Trophoblast cell (in vitro differentiated cells and primary cell): Measurements from ENCODE around the gene ARHGAP26.

Source experiments
- DNase-seq, 2 donors: peaks; one replicate each; pipeline ENCODE4 v3.0.0-alpha.2; 2016
- H2AFZ ChIP-seq: 2 replicates; pipeline ENCODE4 v1.6.1; 2013; ENCODE audit warnings: low read length, moderate library complexity, mild to moderate bottlenecking; ENCODE audit not compliant: insufficient read depth, poor library complexity
- H2AK5ac ChIP-seq: 2 replicates; pipeline ENCODE4 v1.6.1; 2013; ENCODE audit warnings: mild to moderate bottlenecking, low read length
- H2BK120ac ChIP-seq: 2 replicates; pipeline ENCODE4 v1.6.1; 2013; ENCODE audit warnings: low read length, mild to moderate bottlenecking, moderate library complexity; ENCODE audit not compliant: insufficient read depth, poor library complexity
- H2BK12ac ChIP-seq: 2 replicates; pipeline ENCODE4 v1.6.1; 2013; ENCODE audit warnings: mild to moderate bottlenecking, low read length, moderate library complexity
- H2BK5ac ChIP-seq: 2 replicates; pipeline ENCODE4 v1.6.1; 2013; ENCODE audit warnings: low read length, low read depth, moderate library complexity, mild to moderate bottlenecking; ENCODE audit not compliant: poor library complexity
- H3K14ac ChIP-seq: 2 replicates; pipeline ENCODE4 v1.6.1; 2013; ENCODE audit warnings: mild to moderate bottlenecking, low read length
- H3K18ac ChIP-seq: 2 replicates; pipeline ENCODE4 v1.6.1; 2013; ENCODE audit warnings: mild to moderate bottlenecking, low read length
- H3K23ac ChIP-seq: 2 replicates; pipeline ENCODE4 v1.6.1; 2013; ENCODE audit warnings: low read length
- H3K27ac ChIP-seq: 2 replicates; pipeline ENCODE4 v1.5.1; 2013; ENCODE audit warnings: low read depth, mild to moderate bottlenecking, inconsistent platforms, low read length, moderate library complexity
- H3K27me3 ChIP-seq: 2 replicates; pipeline ENCODE4 v1.6.1; 2013; ENCODE audit warnings: inconsistent platforms, mild to moderate bottlenecking, low read length, moderate library complexity; ENCODE audit not compliant: insufficient read depth
- H3K36me3 ChIP-seq, 2 experiments: 1 replicate in 1 of 2; 2 replicates in 1 of 2; pipeline ENCODE4 v1.6.1; 2013; ENCODE audit warnings: low read length in 2 of 2, mild to moderate bottlenecking in 2 of 2, moderate library complexity in 1 of 2; ENCODE audit not compliant: insufficient read depth in 2 of 2, control insufficient read depth in 1 of 2
- H3K4ac ChIP-seq: 2 replicates; pipeline ENCODE4 v1.6.1; 2013; ENCODE audit warnings: low read depth, mild to moderate bottlenecking, low read length, moderate library complexity
- H3K4me1 ChIP-seq, 2 experiments: 1 replicate in 1 of 2; 2 replicates in 1 of 2; pipeline ENCODE4 v1.6.1; 2013; ENCODE audit warnings: low read length in 2 of 2, mild to moderate bottlenecking in 2 of 2, moderate library complexity in 1 of 2; ENCODE audit not compliant: insufficient read depth in 2 of 2, control insufficient read depth in 1 of 2
- H3K4me2 ChIP-seq: 2 replicates; pipeline ENCODE4 v1.6.1; 2013; ENCODE audit warnings: inconsistent platforms, mild to moderate bottlenecking, low read length, moderate library complexity
- H3K4me3 ChIP-seq: 2 replicates; pipeline ENCODE4 v1.5.1; 2013; ENCODE audit warnings: mild to moderate bottlenecking, low read depth, low read length, inconsistent platforms
- H3K79me1 ChIP-seq: one replicate; pipeline ENCODE4 v1.6.1; 2013; ENCODE audit warnings: low read length
- H3K79me2 ChIP-seq: 2 replicates; pipeline ENCODE4 v1.6.1; 2013; ENCODE audit warnings: low read length, mild to moderate bottlenecking; ENCODE audit not compliant: control insufficient read depth, insufficient read depth, poor library complexity
- H3K9ac ChIP-seq: 2 replicates; pipeline ENCODE4 v1.6.1; 2013; ENCODE audit warnings: mild to moderate bottlenecking, low read length
- H3K9me3 ChIP-seq: 2 replicates; pipeline ENCODE4 v1.6.1; 2013; ENCODE audit warnings: low read depth, mild to moderate bottlenecking, control low read depth, inconsistent platforms, low read length; ENCODE audit not compliant: insufficient read depth
- H4K12ac ChIP-seq: 2 replicates; pipeline ENCODE4 v1.6.1; 2013; ENCODE audit warnings: low read depth, mild to moderate bottlenecking, low read length, moderate library complexity
- H4K8ac ChIP-seq: 2 replicates; pipeline ENCODE4 v1.6.1; 2013; ENCODE audit warnings: low read depth, mild to moderate bottlenecking, low read length, moderate library complexity
- H4K91ac ChIP-seq: one replicate; pipeline ENCODE4 v1.6.1; 2013; ENCODE audit warnings: low read depth, mild to moderate bottlenecking, low read length, moderate library complexity
- WGBS: extraction: QIAGEN DNeasy Blood & Tissue Kit; methylation state at CpG from one replicate; pipeline ENCODE4 v1.1.7; 2013; ENCODE audit warnings: missing lambda C conversion rate; ENCODE audit not compliant: insufficient read length, insufficient coverage; ENCODE audit errors: extremely low coverage; 5-methylcytosine and 5-hydroxymethylcytosine counted together

Gene ARHGAP26

DNA sequence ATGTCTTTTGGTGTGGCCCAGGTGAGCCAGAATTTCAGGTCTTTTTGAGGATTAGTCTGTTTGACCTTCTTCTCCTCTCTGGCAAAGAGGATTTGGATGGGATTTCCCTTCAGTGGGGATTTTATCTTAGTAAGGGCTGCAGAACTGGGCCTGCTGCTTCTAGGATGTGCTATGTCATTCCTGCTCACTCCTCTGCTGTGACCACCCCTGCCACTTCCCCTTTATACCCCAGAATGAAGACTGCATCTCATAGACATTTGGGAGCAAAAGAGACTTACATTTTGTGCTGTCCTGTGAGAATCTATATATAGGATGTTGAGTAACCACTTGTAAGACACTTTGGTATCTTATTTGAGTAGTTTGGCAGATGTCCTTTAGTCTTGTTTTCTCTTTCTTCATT is 76.2 kb downstream of the ARHGAP26 start:
- no peak overlapping the region for H3K4me3 ChIP-seq
- H3K27ac ChIP-seq, result no peak overlapping the region
- peak overlapping the region; percentile 51 for H3K9ac ChIP-seq
- H2AFZ ChIP-seq, result no peak overlapping the region
- H4K8ac ChIP-seq, result no peak overlapping the region
- no peaks in the 10 kb centered on the region for H3K9me3 ChIP-seq
- H3K4me2 ChIP-seq, result no peak overlapping the region
- H4K12ac ChIP-seq, result no peak overlapping the region
- no peaks in the 10 kb centered on the region for H3K79me2 ChIP-seq
- DNase-seq, result no peak
- no peak overlapping the region for H2AK5ac ChIP-seq
- peaks cover 12 to 16% of the 10 kb centered on the region in 2 experiments for H3K4me1 ChIP-seq
- H3K79me1 ChIP-seq, result no peaks in the 10 kb centered on the region
- H2BK5ac ChIP-seq, result no peak overlapping the region
- H3K4ac ChIP-seq, result no peak overlapping the region
- H2BK120ac ChIP-seq, result no peak overlapping the region
- H3K36me3 ChIP-seq, result no peaks in the 10 kb centered on the region
- no peak overlapping the region for H4K91ac ChIP-seq
- no peak overlapping the region for H2BK12ac ChIP-seq
- H3K23ac ChIP-seq, result no peak overlapping the region
- H3K18ac ChIP-seq, result no peak overlapping the region
- no peak overlapping the region for H3K14ac ChIP-seq
- H3K27me3 ChIP-seq, result no peaks in the 10 kb centered on the region

DNA sequence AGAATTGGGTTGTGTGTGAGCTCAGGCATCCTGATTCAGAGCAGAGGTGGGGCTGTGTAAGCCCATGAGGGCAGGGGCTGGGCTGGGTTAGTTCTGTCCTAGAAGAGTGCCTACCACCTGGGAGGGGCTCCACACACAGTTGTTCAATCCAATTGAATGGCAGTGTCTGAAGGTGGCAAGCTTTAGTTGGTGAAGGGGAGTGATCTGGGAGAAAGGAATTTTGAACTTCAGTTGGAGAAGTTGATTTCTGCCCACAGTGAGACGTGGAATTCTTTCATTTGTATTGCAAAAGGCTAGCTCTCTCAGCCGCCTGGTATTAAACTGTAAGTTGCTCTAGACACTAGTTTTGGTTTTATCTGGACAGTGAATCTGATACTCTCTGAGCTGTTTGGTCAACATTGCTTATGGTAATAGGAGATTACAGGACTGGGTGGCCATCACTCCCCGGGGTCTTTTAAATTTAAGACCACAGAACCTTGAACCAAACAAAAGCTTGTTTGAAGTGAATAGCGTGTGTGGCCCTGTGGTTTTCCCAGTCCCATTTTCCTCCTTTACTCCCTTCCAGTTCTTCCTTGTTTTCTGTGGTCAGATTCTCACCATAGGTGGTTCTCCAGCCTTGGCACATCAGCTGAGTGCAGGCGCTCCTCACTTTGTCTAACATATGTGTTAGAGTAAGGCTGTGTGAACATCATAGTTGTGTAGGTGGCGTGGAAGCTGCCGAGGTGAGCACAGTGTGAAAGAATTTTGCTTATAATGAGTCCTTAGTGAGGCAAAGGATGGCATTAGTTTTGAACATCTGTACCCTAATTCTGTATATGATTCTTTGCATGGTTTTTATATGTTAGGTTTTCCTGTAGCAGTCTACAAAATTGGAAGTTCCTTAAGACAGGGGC is 78.0 kb downstream of the ARHGAP26 start:
- Histone ChIP-seq H3K14ac (no peak overlapping the region), H4K12ac (no peak overlapping the region), H4K91ac (no peak overlapping the region), H3K27ac (no peak overlapping the region), H3K4ac (no peak overlapping the region), H3K27me3 (no peaks in the 10 kb centered on the region), H2AK5ac (no peak overlapping the region), H3K4me3 (no peak overlapping the region), H2AFZ (no peak overlapping the region), H3K4me2 (no peak overlapping the region), H3K36me3 (no peaks in the 10 kb centered on the region), H4K8ac (no peak overlapping the region), H3K79me2 (no peaks in the 10 kb centered on the region), H3K18ac (no peak overlapping the region), H2BK5ac (no peak overlapping the region), H3K9ac (no peak overlapping the region), H3K23ac (no peak overlapping the region), H3K9me3 (no peaks in the 10 kb centered on the region), H2BK12ac (no peak overlapping the region), H3K4me1 (peaks cover 12 to 16% of the 10 kb centered on the region in 2 experiments), H3K79me1 (no peaks in the 10 kb centered on the region), H2BK120ac (no peak overlapping the region)
- no CpG with 5 or more reads among the region's 7 CpGs for WGBS
- DNase-seq, result no peak

- Histone ChIP-seq H3K79me2 (no peaks in the 10 kb centered on the region), H3K14ac (no peak overlapping the region), H3K4me2 (no peak overlapping the region), H4K12ac (no peak overlapping the region), H2BK5ac (no peak overlapping the region), H3K27ac (no peak overlapping the region), H3K4ac (no peak overlapping the region), H2BK120ac (no peak overlapping the region), H2AFZ (no peak overlapping the region), H2AK5ac (no peak overlapping the region), H3K9me3 (no peaks in the 10 kb centered on the region), H3K18ac (no peak overlapping the region), H3K79me1 (no peaks in the 10 kb centered on the region), H4K91ac (no peak overlapping the region), H3K27me3 (no peaks in the 10 kb centered on the region), H3K23ac (no peak overlapping the region), H3K36me3 (no peaks in the 10 kb centered on the region), H2BK12ac (no peak overlapping the region), H3K9ac (no peak overlapping the region), H3K4me3 (no peak overlapping the region), H4K8ac (no peak overlapping the region), H3K4me1 (peaks cover 12 to 16% of the 10 kb centered on the region in 2 experiments)
- DNase-seq, result no peak
- no CpG with 5 or more reads among the region's 3 CpGs for WGBS
Measured at GRCh38 chr5:142849466-142849865, 79.3 kb downstream of the ARHGAP26 start.

DNA sequence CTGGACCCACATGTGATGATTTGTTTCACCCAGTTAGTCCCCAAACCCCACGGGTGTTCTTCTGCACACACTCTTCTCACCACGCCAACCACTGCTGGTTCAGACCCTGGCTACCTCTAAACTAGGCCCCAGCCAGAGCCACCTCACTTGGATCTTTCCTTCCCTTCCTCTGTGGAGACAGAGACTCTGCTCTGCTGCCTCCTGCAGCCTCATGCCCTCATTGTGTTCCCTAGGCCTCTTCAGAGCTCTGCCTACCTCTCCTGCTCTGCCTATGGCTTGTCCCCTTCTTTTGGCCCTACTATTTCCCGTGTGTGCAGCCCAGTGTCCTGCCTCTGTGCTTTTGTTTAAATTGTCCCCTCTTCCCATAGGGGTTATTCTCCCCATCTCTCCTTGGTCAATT is 79.7 kb downstream of the ARHGAP26 start:
- no peaks in the 10 kb centered on the region for H3K9me3 ChIP-seq
- no peak for DNase-seq
- WGBS, result no CpG with 5 or more reads among the region's 3 CpGs

More for the DNA sequence above, 79.7 kb downstream of the ARHGAP26 start:
- H3K27me3 ChIP-seq, result no peaks in the 10 kb centered on the region
- H3K79me1 ChIP-seq, result no peaks in the 10 kb centered on the region
- H3K14ac ChIP-seq, result no peak overlapping the region
- no peak overlapping the region for H3K9ac ChIP-seq
- H3K4me3 ChIP-seq, result no peak overlapping the region
- H3K18ac ChIP-seq, result no peak overlapping the region
- H3K4me2 ChIP-seq, result no peak overlapping the region
- H3K23ac ChIP-seq, result no peak overlapping the region
- H2AFZ ChIP-seq, result no peak overlapping the region
- H3K4ac ChIP-seq, result no peak overlapping the region
- H2BK12ac ChIP-seq, result no peak overlapping the region
- H3K36me3 ChIP-seq, result no peaks in the 10 kb centered on the region
- H4K8ac ChIP-seq, result no peak overlapping the region
- H3K27ac ChIP-seq, result no peak overlapping the region
- H4K12ac ChIP-seq, result no peak overlapping the region
- H2BK5ac ChIP-seq, result no peak overlapping the region
- H3K4me1 ChIP-seq, result peaks cover 12 to 14% of the 10 kb centered on the region in 2 experiments
- no peak overlapping the region for H4K91ac ChIP-seq
- H2BK120ac ChIP-seq, result no peak overlapping the region
- no peak overlapping the region for H2AK5ac ChIP-seq
- no peaks in the 10 kb centered on the region for H3K79me2 ChIP-seq
